ENCODE data around the gene SDE2.

- no peak for TF ChIP-seq GATA2 (IDR thresholded peaks at IDR 0.05; ENCODE audit: low read depth, low read length)
- TF ChIP-seq GATA3 (IDR thresholded peaks at IDR 0.05; ENCODE audit: low read depth, low read length) = no peak
Measured at GRCh38 chr1:225937048-225937968, 61.8 kb downstream of the SDE2 start.

Data from SH-SY5Y (cell line).